Epidermal melanocyte (primary cell): ENCODE results near the gene MAFF.

Experiments used
- DNase-seq: peaks from one replicate; pipeline ENCODE4 v3.0.0; 2011; ENCODE audit warnings: low spot score; ENCODE audit not compliant: insufficient read length

MAFF gene

DNA sequence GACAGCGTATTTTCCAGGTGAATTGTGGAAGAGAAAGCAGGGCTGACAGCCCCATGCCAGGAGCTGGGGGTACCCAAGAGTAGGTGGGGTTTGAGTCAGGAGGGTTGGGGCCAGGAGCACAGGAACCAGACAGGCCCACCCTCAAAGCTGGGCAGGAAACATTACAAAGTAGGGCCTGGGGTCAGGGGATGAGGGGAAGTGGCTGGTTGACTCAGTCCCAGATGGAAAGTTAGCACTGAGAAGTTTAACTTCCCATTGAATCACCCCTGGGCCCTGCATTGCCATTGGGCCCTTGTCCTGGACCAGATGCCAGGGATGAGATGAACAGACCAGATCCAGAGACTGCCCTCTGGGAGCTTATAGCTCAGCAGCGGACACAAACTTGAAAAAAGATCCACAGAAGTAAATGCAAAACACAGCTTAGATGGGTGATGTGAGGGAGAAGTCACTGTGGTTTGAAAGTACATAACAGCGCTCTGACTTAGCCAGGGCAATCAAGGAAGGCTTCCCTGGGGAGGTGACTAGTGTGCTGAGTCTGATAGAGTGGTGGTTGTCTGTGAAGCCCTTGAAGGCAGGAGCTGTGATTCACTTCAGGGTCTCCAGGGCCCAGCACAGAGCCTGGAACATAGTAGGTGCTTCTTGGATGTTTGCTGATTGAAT, 2.2 kb downstream of the MAFF start:
- DNase-seq: no peak

DNA sequence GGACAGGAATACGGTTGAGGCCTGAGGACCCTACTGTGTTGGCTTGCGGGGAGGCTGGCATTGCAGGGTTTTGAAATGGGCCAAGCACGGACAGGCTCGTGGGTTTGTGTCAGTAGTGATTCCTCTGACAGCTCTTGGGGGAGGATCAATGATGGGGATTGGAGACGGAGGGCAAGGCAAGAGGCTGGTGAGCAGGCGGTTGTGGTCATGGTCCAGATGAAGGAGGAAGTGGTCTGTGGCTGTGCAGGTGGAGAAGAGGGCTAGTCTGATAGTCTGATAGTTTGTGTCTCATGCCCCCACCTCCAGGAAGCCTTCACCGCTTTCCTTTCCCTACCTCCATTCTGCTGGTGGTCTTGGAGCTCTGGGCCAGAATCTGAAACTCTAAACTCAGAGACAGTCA, 3.0 kb downstream of the MAFF start:
- DNase-seq: no peak

DNA sequence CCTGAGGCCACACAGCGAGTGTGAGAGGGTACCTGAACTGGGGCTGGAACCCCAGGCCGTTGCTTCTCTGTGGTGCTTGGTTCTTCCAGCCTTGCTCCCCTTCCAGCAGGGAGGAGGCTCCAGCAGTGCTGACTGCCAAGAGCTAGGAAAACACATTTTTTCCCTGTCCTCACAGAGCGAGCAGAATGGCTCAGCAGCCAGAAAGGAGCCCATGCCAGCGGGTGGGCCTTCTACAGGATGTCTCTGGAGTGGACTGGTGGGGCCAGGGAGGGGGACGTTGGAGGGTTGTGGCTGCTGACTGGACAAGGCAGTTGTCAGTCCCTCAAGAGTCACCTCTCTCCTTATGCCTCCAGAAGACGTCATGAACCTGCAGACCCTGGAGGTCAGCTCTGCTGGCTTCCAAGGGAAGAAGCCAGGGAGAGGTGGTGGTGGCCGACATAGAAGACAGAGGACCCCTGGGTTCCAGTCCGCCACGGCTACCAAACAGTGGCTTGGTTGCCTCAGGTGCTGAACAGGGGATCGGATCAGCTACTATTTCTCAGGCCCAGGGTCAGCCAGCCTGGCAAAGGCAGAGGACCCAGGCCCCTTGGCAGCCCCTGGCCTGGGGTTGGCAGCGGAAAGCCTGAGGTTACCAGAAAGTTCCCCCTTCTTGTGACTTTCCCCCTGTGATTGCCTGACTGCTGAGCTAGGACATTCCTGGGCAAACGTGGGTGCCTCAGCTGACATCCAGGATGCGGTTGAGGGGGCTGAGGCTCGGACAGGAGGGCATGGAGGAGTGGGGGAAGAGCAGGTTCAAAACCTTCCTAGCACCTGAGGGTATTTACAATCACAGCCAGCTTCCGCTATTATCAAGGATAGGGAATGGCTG, 3.7 kb downstream of the MAFF start:
- no peak for DNase-seq

DNA sequence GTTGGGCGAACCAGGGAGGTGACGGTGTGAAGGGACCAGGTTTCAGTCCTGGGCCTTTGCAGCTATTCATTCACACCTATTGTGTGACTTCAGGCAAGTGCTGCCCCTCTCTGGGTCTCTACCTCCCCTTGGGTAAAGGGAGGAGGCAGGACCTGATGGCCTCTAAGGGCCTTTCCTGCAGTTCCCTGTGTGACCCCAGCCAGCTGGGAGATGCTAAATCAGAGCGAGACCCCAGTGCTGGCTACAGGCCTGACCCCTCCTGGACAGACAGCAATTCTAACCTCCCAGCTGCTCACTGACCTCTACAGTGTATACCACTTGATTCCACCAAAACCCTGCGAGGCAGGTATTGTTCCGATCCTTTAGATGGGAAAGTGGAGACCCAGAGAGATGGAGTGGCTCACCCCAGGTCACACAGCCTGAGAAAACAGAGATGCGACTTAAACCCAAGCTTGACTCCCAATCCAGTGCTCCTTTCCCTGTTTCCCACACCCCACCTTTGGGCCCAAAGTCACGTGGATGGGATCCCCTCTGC, 6.2 kb downstream of the MAFF start:
- DNase-seq: no peak

DNA sequence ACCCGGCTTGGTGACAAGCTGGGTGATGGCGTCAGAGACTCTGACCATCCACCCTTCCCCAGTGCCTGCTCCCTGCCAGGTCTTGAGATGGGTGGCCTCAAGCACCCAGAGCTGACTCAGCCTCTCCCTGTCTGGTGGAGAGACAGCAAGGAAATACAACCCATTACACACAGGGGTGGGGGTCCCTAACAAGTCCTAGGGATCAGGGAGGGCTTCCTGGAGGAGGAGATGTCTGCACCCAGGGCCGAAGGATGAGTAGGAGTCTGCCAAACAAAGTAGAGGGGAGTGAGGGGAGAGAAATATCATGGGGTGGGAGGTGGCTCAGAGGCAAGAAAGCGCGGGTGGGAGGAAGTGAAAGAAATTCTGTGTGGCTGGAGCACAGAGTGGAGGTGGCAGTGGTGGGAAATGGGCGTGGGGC, 6.8 kb downstream of the MAFF start:
- DNase-seq: no peak

DNA sequence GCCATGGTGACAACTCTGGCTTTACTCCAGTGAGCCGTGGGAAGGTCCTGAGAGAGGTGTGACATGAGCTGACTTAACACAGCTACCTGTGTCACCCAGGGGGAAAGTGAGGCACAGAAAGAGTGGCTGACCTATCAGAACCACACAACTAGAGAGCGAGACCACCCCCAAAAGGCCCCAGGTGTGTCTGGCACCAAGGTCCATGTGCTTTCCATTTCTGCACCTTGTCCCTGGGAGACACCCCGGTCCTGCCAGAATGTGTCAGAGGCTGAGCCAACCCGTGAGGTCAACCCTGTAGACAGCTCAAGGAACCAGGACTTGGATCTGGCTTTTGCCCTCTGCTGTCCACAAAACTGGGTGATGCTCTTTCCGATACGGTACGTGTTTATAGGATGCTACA, 9.8 kb downstream of the MAFF start:
- no peak for DNase-seq

DNA sequence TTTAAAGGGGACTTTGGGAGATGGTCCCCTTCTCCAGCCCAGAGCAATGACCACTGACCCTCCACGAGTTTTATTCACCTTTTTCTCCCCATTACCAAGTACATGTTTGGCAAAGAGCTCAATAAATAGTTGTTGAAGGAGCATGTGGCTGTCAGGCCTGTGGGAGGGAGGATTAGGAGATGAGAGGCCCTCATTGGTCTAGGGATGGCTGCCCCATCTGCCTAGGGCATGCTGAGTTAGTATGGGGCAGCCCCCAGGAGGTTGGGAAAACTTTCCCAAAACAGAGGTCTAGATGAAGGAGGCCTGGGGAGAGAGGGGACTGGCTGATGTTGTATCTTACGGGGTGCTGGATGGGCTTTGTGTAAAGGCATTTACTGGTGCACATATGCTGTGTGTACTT, 10.6 kb downstream of the MAFF start:
- no peak for DNase-seq

DNA sequence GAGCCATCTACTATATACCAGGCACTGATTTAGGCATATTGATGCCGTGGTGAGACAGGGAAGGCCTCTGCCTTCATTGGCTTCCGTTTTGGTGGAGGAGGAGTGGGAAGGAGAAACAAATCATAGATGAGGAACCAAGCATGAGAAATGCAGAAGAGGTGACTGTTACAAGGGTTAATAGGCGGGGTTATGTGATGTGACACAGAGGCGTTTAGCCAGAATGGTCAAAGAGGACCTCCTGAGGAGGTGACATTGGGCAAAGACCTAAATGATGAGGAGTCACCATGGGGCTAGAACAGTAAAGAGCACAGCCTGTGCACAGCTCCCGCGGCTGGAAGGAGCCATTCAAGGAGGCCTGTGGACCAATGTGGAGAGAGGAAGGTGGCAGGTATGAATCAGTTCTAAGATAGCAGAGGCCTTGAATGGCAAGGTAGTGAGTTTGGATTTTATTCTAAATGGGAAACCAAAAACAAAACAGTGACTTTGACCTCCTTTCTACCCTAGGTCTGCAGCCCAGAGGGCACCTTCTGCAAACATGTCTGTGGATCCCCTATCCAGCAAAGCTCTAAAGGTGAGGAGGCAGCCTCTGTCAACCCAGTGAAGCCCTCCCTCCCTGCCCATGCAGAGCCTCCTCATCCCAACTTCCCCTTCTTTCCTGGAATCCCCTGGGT, 11.7 kb downstream of the MAFF start:
- DNase-seq: no peak

DNA sequence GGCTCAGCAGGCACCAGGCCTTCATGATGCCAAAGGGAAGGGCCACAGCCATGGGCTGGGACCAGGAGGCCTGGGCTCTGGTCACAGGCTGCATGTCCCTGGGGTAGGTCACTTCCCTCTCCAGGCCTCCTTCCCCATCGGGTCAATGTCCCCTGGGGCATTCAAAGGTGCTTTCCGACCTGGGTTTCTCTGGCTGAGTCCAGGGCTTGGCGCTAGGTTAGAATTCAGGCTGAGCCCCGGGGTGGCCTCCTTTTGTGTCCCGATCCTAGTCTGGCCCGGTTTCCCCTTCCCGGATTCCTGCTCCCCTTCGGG, 12.2 kb downstream of the MAFF start:
- no peak for DNase-seq

DNA sequence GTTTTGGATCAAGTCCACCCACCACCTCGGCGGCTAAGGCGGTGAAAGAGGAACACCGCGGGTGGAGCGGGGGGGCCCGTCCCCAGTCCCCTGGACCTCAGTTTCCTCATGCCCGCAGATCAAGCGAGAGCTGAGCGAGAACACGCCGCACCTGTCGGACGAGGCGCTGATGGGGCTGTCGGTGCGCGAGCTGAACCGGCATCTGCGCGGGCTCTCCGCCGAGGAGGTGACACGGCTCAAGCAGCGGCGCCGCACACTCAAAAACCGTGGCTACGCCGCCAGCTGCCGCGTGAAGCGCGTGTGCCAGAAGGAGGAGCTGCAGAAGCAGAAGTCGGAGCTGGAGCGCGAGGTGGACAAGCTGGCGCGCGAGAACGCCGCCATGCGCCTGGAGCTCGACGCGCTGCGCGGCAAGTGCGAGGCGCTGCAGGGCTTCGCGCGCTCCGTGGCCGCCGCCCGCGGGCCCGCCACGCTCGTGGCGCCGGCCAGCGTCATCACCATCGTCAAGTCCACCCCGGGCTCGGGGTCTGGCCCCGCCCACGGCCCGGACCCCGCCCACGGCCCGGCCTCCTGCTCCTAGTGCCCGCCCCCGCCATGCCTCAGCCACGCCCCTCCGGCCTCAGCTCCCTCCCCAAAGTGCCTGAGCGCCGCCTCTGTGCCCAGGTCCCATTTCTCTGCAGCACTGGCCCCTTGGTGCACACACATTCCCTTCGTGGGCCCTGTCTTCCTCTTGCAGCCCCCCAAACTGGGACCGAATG, 12.7 kb downstream of the MAFF start:
- no peak for DNase-seq

DNA sequence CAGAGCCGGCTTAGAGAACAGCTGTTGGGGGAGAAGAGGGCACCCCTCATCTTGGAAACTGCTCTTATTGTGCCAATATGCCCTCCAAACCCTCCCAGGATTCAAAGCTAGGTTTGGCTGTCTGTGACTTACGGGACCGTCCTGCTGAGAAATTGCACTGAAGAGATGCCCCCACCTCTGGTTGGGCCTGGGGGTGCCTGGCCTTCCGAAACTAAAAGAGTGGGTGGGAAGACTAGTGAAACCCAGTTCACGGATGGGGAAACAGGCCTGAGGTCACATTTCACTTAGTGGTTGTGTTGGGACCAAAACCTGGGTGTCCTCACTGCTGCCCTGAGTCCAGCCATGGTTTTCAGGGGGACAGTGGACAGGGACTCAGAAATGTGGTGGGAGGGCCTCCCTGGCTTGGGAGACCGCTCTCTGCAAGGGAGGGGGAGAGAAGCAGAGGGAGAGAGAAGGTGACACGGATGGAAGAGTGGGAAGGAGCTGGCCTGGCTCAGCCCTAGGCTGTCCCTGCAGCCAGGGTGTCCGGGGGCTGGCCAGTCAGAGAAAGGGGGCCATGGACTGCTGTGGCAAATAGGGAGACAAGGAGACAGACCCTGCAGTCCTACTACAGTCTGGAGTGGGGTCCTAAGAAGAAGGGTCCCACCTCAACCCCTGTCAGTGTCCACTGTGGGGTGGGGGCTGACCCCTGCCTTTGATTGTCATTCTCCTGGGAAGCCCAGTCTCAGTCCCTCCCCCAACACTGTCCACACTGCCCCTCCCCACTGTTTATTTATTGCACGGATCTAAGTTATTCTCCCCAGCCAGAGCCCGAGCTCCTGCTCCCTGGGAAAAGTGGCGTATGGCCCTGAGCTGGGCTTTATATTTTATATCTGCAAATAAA, 13.6 kb downstream of the MAFF start:
- DNase-seq: no peak

DNA sequence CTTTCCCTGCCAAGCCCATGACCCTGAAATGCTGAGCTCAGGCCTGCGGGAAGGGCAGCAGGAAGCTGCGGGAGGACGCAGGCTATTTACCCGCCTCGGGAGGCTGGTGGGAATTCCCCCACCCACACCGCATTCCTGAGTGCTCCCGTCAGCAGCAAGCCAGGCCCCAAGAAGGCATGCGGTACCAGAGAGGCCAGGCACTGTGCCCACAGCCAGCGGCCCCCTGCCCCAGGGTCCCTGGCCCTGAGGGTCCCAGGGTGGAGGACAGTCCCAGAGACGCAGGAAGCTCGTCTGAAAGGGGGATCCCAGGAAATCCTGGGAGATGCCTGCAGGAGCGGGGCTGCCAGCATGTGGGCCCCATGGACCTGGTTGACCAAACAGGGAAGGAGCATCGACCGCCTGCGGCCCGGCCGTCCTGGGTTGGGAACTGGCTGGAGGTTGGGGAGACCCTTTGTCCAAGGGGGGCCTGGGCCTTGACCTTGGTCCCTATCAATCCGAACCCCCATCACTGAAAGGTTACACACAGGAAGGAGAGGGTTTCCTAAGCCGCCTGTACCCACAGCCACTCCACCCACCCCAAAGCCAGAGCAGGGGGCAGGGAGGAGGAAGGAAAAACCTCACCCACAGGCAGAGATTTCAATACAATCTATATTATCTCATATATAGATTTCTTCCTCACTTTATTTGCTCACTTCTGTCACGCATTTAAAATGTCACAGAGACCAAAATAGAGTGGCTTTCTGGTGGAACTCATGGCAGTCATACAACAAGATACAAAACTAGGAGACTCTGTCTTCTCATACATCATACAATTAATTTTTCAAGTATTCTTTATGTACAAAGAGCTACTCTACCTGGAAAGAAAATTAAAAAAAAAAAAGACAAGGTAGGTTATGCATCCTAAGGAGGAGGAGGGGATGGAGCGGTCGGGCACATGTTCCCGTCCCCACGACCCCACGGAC, 17.1 kb downstream of the MAFF start:
- peak; percentile 81 for DNase-seq

DNA sequence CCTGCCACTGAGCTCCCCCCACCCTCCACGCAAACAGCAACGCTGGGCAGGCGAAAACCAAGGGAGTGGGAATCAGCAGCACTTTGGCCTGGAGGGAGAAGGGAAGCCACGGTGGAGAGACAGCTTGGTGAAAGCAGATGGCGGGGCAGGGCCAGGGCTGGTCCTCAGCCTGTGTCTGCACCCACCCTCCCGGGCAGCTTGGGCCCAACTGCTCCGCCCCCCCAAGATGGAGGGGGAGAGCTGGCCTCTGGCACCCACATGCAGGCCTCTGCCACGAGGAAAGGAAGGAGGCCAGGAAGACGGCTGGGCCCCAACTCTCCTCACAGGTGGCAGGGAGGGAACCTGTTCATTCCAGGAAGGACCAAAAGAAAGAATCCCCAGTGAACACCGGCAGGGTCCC, 17.8 kb downstream of the MAFF start:
- no peak for DNase-seq

DNA sequence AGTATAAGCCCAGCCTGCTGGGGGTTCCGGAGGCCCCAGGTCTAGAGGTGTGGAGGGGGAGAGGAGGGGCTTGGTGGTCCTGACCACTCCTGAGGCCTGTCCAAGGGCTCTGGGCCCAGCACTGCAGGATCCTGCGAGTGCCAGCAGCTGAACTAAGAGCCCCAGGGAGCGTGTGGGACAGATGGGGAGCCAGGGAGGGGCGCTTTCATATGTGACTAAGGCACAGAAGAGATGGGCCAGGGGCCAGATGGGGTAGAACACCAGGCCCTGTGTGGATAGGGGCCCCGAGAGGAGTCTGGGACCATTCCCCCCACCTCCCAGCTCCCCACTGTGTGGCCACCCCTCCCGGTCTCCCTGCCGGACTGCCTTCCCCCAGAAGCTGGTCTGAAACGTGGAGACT, 18.4 kb downstream of the MAFF start:
- no peak for DNase-seq

DNA sequence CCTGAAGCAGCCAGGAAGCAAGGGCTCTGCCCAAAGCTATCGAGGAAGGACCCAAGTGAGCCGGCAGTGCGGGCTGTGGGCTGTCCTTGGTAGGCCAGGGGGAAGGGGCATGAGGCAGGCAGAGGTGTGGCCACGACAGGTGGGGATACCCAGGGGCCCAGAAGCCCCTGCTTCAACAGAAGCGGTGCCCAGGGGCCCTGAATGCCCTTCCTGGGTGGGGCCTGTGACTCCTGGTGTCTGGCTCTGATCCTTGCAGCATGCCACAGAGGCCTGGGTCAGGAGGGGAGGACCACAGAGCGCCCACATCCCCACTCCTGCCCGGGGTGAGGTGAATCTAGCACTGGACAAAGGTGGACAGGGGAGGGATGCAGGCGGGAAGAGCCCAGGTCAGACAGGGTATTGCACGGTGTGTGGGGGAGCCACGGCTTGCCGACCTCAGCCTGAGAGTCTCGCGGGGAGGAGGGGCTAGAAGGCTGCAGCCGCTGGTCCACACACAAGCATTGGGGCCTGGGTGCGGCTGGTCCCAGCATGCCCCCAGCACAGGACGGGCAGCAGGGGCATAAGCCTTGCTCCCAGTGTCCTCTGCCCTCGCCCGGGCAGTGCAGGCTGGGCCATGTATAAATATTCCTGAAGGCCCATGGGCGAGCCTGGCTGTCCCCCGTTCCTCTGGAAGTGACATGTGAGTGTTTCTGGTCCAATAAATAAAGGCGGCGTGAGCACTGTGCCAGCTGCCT, 19.0 kb downstream of the MAFF start:
- no peak for DNase-seq

DNA sequence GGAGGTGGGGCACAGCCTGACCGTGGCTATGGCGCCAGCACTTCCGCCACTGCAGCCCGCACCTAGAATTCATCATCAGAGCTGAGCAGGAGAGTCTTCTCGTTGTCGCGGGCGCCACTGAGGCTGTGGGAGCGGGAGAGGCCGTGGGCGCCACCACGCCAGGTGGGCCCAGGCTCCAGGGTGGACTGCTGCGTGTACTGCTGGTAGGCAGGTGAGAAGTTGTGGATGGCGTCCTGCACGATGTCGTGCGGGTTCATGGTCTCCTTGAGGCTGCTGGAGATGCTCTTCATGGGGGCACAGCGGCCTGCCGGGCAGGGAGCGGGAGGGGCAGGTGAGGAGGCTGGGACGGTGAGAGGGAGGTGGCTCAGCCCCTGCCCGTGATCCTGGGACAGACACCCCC, 19.6 kb downstream of the MAFF start:
- no peak for DNase-seq

DNA sequence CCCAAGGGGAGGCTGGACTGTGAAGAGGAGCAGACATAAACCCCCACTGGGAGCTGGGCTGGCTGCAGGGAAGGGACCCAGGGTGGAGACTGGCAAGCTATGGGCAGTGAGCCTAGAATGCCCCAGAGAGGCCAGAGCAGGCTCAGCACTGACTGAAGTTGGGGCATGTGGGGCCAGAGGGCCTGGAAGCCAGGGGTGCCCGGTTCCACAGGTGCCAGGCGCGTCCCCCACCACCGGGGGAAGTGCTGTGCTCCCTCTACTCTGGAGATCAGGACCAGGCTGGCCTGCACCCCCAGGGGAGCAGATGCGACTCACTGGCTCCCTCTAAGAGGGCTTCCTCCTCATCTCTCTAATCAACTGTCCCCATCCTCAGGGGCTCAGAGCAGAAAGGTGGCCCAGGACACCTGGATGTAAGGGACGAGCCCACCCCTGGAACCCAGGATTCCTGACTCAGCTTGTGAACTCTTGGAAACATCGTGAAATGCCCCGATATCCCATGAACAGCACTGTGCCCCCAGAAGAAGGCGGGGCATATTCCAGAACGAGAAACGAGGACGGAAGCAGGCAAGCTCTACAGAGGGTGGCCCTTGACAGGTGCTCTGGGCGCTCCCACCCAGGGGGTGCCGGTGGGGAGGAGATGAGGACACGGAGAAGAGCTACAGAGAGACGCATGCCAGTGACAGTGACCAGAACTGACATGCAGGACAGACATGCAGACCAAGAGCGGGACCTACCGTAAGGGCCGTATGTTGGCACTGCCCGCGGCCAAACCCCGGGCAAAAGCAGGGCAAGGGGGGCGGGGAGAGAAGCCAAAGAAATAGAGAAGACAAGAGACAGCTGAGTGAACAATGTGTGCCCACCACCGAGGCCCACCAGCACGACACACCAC, 20.4 kb downstream of the MAFF start:
- no peak for DNase-seq

DNA sequence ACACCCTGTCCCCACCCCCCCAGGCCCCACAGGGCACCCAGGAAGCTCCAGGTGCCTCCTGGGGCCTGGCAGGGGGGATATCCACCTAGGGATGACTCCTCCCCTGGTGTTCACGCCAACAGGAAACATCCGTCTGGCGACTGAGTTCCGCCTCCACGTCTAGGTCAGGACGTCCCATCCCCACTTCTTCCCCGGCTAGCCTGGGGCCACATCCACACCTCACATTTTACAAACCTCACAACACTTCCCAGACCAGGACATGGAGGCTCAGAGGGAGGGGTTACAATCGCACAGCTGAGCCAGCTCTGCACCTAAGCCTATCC, 21.0 kb downstream of the MAFF start:
- no peak for DNase-seq
